GM18520 (cell line): Measurements from ENCODE around the gene RASSF9.

ENCODE experiments used
- ATAC-seq: cut with Tn5 transposase; IDR thresholded peaks from one replicate; pipeline ENCODE4 v1.9.1; 2021; ENCODE audit not compliant: unreplicated experiment

RASSF9 gene

GRCh38 chr12:85821759-85822158 is 14.4 kb downstream of the RASSF9 start:
- no peak for ATAC-seq

GRCh38 chr12:85821206-85821605 is 15.0 kb downstream of the RASSF9 start:
- no peak for ATAC-seq

GRCh38 chr12:85820101-85820500 is 16.1 kb downstream of the RASSF9 start:
- no peak for ATAC-seq

DNA sequence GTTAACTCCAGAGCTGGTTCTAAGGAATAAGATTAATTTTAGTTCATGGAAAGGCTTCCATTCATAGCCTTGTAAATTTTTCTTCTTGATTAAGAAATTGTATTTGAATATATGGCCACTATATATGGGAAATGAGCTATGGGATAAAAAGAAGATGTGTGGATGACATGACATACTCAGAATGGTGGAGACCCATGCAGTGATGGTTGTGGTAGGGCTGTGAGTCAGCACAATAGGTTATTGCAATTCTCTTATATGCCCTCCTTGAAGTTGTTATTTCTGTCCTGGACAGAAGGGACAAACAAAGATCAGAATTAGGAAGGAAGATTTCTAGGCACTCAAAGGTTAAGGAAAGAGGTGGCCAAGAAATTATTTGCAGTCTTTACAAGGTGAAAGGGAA is 21.5 kb downstream of the RASSF9 start:
- ATAC-seq, result no peak

DNA sequence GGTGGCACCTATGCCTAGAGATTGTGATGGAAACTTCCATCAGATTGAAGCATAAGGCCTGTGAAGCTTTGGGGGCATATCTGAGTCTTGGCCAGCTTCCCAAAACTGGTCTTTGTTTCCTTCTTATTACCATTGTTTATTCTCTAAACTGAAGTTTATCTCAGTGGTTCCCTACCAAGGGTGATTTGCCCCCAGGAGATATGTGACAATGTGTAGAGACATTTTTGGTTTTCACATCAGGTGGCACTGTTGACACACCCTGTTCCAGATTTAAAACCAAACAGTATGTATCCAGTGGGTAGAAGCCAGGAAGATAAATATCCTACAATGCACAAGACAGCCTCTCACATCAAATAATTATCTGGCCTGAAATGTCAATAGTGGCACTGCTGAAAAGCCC is 22.1 kb downstream of the RASSF9 start:
- no peak for ATAC-seq

GRCh38 chr12:85809500-85809899 is 26.7 kb downstream of the RASSF9 start:
- ATAC-seq, result no peak

- no peak for ATAC-seq
Observed at GRCh38 chr12:85807730-85808129, 28.5 kb downstream of the RASSF9 start.

- no peak for ATAC-seq
Observed at GRCh38 chr12:85805654-85806053, 30.6 kb downstream of the RASSF9 start.

DNA sequence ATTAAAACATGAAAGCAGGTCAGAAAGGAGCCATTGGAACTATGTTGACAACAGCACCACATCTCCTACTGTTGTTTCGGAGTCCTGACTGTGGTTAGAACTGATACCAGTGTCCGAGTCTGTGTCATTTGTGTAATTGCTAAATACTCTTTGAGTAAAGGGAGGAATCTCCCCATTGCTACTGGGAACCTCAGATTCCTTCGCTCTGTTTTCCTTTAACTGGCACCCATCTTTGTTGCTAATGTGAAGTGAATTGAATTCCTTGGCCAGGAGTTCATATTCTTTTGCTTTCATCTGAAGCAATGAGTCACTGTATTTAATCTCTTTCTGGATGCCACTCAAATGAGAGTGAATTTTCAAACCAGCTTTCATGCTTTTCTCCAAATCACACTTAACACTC is 31.5 kb downstream of the RASSF9 start:
- ATAC-seq, result no peak

DNA sequence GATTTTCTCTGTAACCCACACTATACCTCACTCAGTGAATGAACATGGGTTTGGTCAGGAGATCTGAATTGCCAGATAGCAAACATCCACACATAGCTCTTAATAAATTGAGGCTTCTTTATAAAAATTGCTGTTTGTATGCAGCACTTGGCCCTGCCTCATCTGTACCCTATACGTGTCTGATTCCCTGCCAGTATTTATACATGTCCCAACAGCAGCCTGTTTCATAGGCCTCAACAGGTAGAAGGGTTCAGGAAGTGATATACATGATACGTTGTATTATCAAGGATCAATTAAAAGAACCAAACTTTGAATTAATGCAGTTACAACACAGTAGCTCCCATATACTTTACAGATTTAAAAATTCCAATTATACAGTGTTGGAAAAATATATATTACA is 32.3 kb downstream of the RASSF9 start:
- no peak for ATAC-seq

DNA sequence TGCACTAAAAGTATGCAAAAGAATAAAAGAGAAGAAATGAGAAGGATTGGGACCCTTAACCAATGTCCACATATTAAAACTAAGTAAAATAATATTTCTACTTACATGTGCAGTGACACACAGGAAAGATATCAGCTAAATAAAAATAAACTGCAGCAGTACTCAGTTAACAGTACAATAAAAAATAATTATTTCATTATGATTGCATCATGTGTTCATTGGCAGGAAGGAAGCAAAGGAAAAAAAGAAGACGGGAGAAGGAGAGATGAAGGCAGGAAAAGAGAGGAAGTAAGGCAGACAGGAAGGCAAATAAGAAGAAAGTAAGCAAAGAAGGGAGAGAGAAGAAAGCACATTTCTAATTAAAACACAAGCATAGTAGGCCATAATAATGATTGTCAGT is 33.0 kb downstream of the RASSF9 start:
- no peak for ATAC-seq

GRCh38 chr12:85798122-85798521 is 38.1 kb downstream of the RASSF9 start:
- ATAC-seq, result no peak

DNA sequence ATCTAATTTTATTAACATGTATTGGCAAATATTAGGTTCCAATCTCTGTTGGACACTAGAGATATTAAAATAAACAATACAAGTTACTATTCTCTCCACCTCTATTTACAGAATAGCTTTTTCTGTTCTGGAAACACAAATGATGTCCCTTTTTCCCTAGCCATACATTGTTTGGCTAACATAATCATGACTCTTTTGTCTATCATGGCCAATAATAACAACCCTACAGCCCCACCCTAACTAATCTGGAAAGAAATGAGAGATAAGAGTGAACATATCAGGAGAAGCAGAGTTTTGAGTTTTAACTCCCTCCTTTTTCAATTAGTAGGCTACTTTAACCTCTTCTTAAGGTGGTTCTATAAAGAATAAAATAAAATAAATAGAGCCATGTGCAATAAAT is 40.2 kb downstream of the RASSF9 start:
- ATAC-seq, result no peak

DNA sequence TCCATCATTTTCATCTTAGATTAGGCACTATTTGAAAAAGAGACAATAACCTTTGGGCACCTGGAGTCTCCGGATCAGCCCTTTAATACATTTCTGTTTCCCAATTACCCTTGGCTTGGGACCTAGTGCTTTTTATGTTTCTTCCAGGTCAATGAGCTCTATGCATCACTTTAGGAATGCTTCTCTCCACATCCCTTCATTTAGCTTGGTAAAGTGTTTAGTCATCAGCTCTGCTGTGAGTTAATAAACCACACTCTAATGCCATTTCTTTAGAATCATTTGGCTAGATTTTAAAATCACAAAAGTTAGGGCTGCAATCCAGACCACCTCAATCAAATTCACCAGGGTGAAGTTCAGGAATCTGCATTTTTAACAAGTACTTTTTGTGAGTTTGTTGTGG is 41.7 kb downstream of the RASSF9 start:
- ATAC-seq, result no peak

GRCh38 chr12:85784096-85784720 is 52.0 kb downstream of the RASSF9 start:
- no peak for ATAC-seq

GRCh38 chr12:85782711-85783110 is 53.5 kb downstream of the RASSF9 start:
- ATAC-seq, result no peak

- ATAC-seq, result no peak
Observed at GRCh38 chr12:85781766-85782165, 54.4 kb downstream of the RASSF9 start.

- ATAC-seq, result no peak
Observed at GRCh38 chr12:85779768-85780167, 56.4 kb downstream of the RASSF9 start.

DNA sequence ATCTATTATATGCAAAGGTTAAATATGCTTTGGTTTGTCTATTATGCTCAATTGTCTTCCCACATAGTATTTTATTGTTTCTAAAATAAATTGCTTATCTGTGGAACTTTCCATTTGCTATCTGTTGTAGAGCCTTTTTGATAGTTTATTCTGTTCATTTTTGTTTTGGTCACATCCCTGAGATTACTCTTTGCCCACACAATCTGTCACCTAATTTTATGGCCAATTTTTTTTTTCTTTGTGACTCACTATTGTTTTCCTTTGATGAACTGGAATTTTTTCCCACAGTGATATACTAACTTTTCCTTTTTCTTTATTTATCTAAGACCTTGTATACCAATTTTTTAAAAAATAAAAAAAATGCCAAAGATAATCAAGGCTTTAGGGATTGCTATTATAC is 61.1 kb downstream of the RASSF9 start:
- ATAC-seq, result no peak

- no peak for ATAC-seq
Observed at GRCh38 chr12:85765453-85765869, 70.7 kb downstream of the RASSF9 start.

- no peak for ATAC-seq
Observed at GRCh38 chr12:85759623-85760022, 76.6 kb downstream of the RASSF9 start.

DNA sequence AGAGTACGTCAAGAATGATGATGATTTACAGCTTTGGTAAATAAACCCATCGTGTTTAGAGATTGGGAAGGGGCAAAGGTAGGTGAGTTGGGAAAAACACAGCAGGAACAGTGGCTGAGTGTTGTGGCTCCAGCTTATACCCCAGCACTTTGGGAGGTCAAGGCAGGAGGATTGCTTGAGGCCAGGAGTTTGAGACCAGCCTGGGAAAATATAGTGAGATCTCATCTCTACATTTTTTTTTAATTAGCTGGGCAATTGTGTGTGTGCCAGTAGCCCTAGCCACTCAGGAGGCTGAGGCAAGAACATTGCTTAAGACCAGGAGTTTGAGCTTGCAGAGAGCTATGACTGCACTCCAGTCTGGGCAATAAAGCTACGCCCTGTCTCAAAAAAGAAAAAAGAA is 77.1 kb downstream of the RASSF9 start:
- no peak for ATAC-seq

DNA sequence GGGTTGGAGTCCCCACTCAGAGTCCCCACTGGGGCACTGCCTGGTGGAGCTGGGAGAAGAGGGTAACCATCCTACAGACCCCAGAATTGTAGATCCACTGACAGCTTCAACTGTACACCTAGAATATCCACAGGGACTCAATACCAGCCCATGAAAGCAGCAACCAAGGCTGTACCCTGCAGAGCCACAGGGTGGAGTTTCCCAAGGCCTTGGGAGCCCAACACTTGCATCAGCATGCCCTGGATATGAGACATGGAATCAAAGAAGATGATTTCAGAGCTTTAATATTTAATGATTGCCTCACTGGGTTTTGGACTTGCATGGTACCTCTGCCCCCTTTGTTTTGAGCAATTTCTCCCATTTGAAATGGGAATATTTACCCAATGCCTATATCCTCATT is 80.4 kb downstream of the RASSF9 start:
- ATAC-seq, result no peak
